Mammary epithelial cell (primary cell): ENCODE data around the gene DPH1.

ENCODE experiments used
- CTCF ChIP-seq, 2 donors: IDR thresholded peaks in 1 of 2; conservative IDR thresholded peaks in 1 of 2; 2 replicates each; pipeline ENCODE4 v1.5.1; 2011 to 2012; ENCODE audit warnings: inconsistent platforms in 2 of 2, low read length in 2 of 2, mild to moderate bottlenecking in 2 of 2, control low read depth in 1 of 2, low read depth in 1 of 2; ENCODE audit not compliant: insufficient read depth in 1 of 2; ENCODE audit errors: extremely low read depth in 1 of 2
- EZH2 ChIP-seq: IDR thresholded peaks from 2 replicates; pipeline ENCODE4 v1.6.1; 2012; ENCODE audit warnings: low read length, inconsistent platforms, borderline replicate concordance

GRCh38 chr17:2044263-2044894 lies 14.4 kb downstream of the DPH1 start:
- TF ChIP-seq CTCF (conservative IDR thresholded peaks at IDR 0.05 in 1 of 2, IDR thresholded peaks at IDR 0.05 in 1 of 2; ENCODE audit: extremely low read depth in 1 of 2, insufficient read depth in 1 of 2, low read depth in 1 of 2, low read length in 2 of 2) (no peak), EZH2 (no peak)
